IMR-90 (cell line): Measurements from ENCODE around the gene FRAS1.

Experiments used
- MAFK ChIP-seq: IDR thresholded peaks from 2 replicates; pipeline ENCODE4 v1.6.1; 2012; ENCODE audit warnings: low read depth, low read length, improper control_type of control experiment
- MAZ ChIP-seq: IDR thresholded peaks from 2 replicates; pipeline ENCODE4 v1.6.1; 2012; ENCODE audit warnings: low read depth, mild to moderate bottlenecking, low read length, improper control_type of control experiment, moderate library complexity, borderline replicate concordance
- MXI1 ChIP-seq: IDR thresholded peaks from 2 replicates; pipeline ENCODE4 v1.6.1; 2012; ENCODE audit warnings: low read depth, mild to moderate bottlenecking, low read length, moderate library complexity, borderline replicate concordance
- NFE2L2 ChIP-seq: fragments of 150-350 bp; IDR thresholded peaks from 2 replicates; pipeline ENCODE4 v1.6.1; 2016; ENCODE audit warnings: low read depth, mild to moderate bottlenecking, low read length
- POLR2A ChIP-seq: IDR thresholded peaks from 2 replicates; pipeline ENCODE4 v1.6.1; 2012; ENCODE audit warnings: mild to moderate bottlenecking, low read depth, low read length
- RAD21 ChIP-seq: IDR thresholded peaks from 2 replicates; pipeline ENCODE4 v1.6.1; 2012; ENCODE audit warnings: low read length, improper control_type of control experiment
- RFX5 ChIP-seq: IDR thresholded peaks from 2 replicates; pipeline ENCODE4 v1.8.0; 2012; ENCODE audit warnings: low read depth, mild to moderate bottlenecking, low read length, moderate library complexity
- SMC3 ChIP-seq: fragments of 150-350 bp; IDR thresholded peaks from 2 replicates; pipeline ENCODE4 v1.6.1; 2016; ENCODE audit warnings: low read depth, mild to moderate bottlenecking, antibody characterized with exemption, low read length, moderate library complexity
- USF2 ChIP-seq: fragments of 150-350 bp; IDR thresholded peaks from 2 replicates; pipeline ENCODE4 v1.6.1; 2017; ENCODE audit warnings: mild to moderate bottlenecking, antibody characterized with exemption, low read length, low read depth
- TF ChIP-seq, protein P1 (sequence below): conservative IDR thresholded peaks from 2 replicates; pipeline ENCODE4 v1.5.1; 2012; ENCODE audit warnings: mild to moderate bottlenecking, low read depth, low read length, improper control_type of control experiment

- TF ChIP-seq RAD21: no peak
- TF ChIP-seq, protein P1, sequence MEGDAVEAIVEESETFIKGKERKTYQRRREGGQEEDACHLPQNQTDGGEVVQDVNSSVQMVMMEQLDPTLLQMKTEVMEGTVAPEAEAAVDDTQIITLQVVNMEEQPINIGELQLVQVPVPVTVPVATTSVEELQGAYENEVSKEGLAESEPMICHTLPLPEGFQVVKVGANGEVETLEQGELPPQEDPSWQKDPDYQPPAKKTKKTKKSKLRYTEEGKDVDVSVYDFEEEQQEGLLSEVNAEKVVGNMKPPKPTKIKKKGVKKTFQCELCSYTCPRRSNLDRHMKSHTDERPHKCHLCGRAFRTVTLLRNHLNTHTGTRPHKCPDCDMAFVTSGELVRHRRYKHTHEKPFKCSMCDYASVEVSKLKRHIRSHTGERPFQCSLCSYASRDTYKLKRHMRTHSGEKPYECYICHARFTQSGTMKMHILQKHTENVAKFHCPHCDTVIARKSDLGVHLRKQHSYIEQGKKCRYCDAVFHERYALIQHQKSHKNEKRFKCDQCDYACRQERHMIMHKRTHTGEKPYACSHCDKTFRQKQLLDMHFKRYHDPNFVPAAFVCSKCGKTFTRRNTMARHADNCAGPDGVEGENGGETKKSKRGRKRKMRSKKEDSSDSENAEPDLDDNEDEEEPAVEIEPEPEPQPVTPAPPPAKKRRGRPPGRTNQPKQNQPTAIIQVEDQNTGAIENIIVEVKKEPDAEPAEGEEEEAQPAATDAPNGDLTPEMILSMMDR: no peak
- no peak for TF ChIP-seq MAFK
- no peak for TF ChIP-seq POLR2A
- no peak for TF ChIP-seq NFE2L2
- TF ChIP-seq MXI1: no peak
- TF ChIP-seq SMC3: no peak
- TF ChIP-seq MAZ: no peak
- TF ChIP-seq USF2: no peak
- TF ChIP-seq RFX5: no peak
Measured at GRCh38 chr4:78355306-78355705, 298.2 kb downstream of the FRAS1 start.
